GM21360 (cell line): ENCODE results near the gene PCP4.

ENCODE experiments used
- ATAC-seq: cut with Tn5 transposase; IDR thresholded peaks from one replicate; pipeline ENCODE4 v1.9.1; 2021; ENCODE audit warnings: mild to moderate bottlenecking, moderate library complexity; ENCODE audit not compliant: unreplicated experiment

PCP4 gene

GRCh38 chr21:39915881-39916280 lies 48.6 kb downstream of the PCP4 start:
- ATAC-seq, result no peak

GRCh38 chr21:39918558-39918957 lies 51.3 kb downstream of the PCP4 start:
- ATAC-seq, result no peak

- no peak for ATAC-seq
Observed at GRCh38 chr21:39923476-39923875, 56.2 kb downstream of the PCP4 start.

- no peak for ATAC-seq
Observed at GRCh38 chr21:39924577-39925308, 57.5 kb downstream of the PCP4 start.

- no peak for ATAC-seq
Observed at GRCh38 chr21:39927304-39927886, 60.2 kb downstream of the PCP4 start.

- ATAC-seq, result no peak
Observed at GRCh38 chr21:39932335-39932734, 65.1 kb downstream of the PCP4 start.

- no peak for ATAC-seq
Observed at GRCh38 chr21:39934895-39935294, 67.7 kb downstream of the PCP4 start.

GRCh38 chr21:39935716-39936115 lies 68.5 kb downstream of the PCP4 start:
- no peak for ATAC-seq

- ATAC-seq, result no peak
Observed at GRCh38 chr21:39938086-39938625, 70.9 kb downstream of the PCP4 start.

GRCh38 chr21:39946199-39946598 lies 79.0 kb downstream of the PCP4 start:
- ATAC-seq, result no peak

GRCh38 chr21:39947031-39947430 lies 79.8 kb downstream of the PCP4 start:
- ATAC-seq, result no peak

- ATAC-seq, result no peak
Observed at GRCh38 chr21:39951183-39952101, 84.2 kb downstream of the PCP4 start.

GRCh38 chr21:39952265-39952664 lies 85.0 kb downstream of the PCP4 start:
- ATAC-seq, result no peak

GRCh38 chr21:39954570-39954969 lies 87.3 kb downstream of the PCP4 start:
- no peak for ATAC-seq

- ATAC-seq, result no peak
Observed at GRCh38 chr21:39955326-39955725, 88.1 kb downstream of the PCP4 start.

GRCh38 chr21:39956586-39956985 lies 89.3 kb downstream of the PCP4 start:
- ATAC-seq, result no peak

GRCh38 chr21:39958731-39959130 lies 91.5 kb downstream of the PCP4 start:
- ATAC-seq, result no peak

GRCh38 chr21:39961251-39961650 lies 94.0 kb downstream of the PCP4 start:
- no peak for ATAC-seq

- ATAC-seq, result no peak
Observed at GRCh38 chr21:39965026-39965425, 97.8 kb downstream of the PCP4 start.

GRCh38 chr21:39966786-39967185 lies 99.5 kb downstream of the PCP4 start:
- no peak for ATAC-seq

- ATAC-seq, result no peak
Observed at GRCh38 chr21:39968010-39968409, 100.8 kb downstream of the PCP4 start.
